Measurements from ENCODE around the gene NECTIN1. TPM values are rescaled to one million over a fixed set of nuclear protein-coding genes. Genes with fewer than 3 reads are reported as not detected.

NECTIN1 gene
- total RNA-seq, 1 donor from 2014 or later = 232 TPM

DNA sequence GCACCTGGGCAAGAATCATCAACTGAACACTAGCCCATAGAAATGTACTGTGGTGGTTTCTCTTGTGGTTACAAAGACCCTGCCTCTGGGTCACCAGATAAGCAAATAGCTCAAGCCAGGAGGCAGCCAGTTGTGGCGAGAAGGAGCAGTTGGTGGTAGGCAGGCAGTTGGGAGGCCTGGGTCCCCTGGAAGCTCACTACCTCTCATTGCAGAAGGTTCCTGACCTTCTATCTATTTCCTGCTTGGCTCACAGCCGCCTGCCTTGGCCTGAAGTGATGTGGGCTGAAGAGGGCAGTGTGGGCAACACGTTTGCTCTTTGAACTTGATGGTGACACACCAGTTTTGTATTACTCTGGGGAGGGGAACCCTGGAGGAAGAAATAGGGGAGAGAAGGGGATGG lies 34.7 kb downstream of the NECTIN1 start:
- no peak for DNase-seq (ENCODE audit: low spot score)

- no peak for DNase-seq (ENCODE audit: low spot score)
Measured at GRCh38 chr11:119693253-119693815, 35.7 kb downstream of the NECTIN1 start.

- DNase-seq (ENCODE audit: low spot score) = no peak
Measured at GRCh38 chr11:119692540-119692820, 36.5 kb downstream of the NECTIN1 start.

GRCh38 chr11:119691701-119692539 lies 37.1 kb downstream of the NECTIN1 start:
- DNase-seq (ENCODE audit: low spot score) = peak; percentile 90

DNA sequence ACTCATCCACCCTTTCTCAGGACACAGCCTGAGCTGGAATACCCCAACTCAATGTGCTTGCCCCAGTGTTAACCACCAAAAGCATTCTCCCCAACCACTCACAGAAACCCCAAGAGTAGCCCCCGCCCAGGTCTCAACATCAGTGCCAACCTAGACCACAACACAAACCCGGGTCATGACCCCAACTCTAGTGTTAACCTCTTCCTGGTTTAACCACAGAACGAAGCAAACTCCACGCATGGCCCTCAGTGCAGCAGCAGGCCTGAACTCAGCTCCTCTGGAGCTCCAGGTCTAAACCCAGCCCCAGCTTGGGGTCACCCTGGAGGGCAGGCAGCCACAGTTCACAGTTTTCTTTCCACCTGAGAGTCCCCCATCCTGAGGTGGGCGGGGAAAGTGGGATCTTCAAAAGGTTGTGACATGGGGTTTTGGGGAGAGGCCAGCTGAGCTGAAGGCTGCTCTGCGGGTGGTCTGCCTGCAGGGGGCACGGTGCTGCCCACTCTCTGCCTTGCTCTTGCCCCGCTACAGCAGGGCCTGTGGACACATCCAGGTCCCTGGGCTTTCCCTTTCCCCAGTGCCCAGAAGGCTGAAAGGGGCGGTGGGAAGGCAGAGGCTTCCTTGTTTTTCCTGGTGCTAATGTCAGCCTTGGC lies 37.9 kb downstream of the NECTIN1 start:
- no peak for DNase-seq (ENCODE audit: low spot score)

DNA sequence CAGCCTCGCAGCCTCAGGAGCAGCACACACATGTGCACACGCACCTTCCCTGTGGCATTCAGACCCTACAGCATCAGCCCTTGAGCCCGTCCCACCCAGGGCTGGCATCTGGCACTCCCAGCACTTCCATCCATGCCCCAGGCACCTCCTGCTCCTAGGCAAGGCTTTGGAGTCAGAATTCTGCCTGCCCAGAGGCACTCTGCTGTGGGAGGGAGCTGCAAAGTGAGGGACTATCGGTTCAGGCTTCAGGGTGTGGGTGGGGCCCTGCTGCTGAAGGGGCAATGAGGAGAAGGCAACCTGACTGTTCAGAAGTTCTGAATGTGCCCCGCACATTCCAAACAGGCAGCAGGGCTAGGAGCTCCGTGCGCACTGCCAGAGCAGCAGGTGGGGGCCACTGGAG lies 39.7 kb downstream of the NECTIN1 start:
- no peak for DNase-seq (ENCODE audit: low spot score)

GRCh38 chr11:119688356-119688755 lies 40.6 kb downstream of the NECTIN1 start:
- DNase-seq (ENCODE audit: low spot score) = no peak

DNA sequence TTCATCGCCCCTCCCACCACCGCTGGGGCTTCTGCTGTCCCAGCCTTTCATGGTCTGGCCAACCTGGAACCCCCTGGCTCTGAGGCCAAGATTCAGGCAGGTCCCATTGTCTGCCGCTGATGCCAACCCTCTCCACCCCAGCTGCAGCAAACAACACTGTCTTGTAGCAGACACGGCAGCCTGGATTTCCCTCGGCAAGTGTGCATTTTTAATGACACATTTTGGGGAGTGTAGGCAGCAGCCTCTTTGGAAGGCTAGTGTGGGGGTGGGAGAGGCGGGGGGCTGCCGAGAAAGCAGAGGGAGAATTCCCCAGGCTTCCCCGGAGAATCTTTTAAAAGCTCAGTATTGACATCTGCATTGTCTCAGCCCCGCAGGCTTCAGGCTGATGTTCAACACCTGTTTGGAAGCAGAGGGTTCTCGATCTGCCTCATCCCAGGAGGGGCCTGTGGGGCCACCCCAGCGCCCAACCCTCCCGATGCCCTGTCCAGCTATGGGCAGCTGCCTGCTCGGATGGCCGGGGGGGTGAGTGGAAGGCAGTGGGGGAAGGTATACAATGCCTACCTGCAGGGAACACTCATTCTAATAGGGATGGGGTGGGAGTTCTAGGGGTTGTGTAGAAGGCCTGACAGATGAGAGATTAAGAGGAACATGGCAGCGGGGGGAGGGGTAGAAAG lies 41.5 kb downstream of the NECTIN1 start:
- no peak for DNase-seq (ENCODE audit: low spot score)

- DNase-seq (ENCODE audit: low spot score) = no peak
Measured at GRCh38 chr11:119686177-119686882, 42.7 kb downstream of the NECTIN1 start.

DNA sequence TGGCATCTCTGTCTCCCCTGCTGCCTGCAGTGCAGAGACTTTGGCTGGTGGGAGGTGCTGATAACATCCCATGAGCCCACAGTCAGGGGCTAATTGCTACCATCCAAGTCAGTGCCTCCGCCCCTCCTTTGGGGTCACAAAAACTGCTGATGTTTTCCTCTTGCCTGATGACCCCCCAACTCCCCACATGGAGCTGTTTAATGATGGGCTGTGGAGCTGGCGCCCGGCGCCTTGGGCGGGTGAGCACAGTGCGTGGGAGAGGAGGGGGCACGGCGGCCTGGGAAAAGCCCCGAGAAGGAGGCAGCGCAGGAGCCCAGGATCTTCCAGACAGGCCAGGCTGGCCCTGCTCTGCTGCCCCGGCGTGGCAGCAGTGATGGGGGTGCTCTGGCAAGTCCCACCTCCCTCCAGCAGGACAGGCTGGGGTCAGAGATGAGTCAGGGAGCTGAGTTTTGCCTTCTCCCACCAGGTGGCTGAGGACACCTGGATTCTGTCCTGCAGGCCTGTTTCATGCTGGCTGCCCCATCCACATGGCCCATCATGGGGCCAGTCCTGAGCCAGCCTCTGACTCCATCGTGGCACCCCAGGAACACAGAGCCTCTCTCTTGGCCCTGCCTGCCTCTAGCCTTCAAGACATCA lies 43.8 kb downstream of the NECTIN1 start:
- DNase-seq (ENCODE audit: low spot score) = no peak

GRCh38 chr11:119684361-119685110 lies 44.5 kb downstream of the NECTIN1 start:
- DNase-seq (ENCODE audit: low spot score) = peak; percentile 75

- DNase-seq (ENCODE audit: low spot score) = peak; percentile 82
Measured at GRCh38 chr11:119683783-119684182, 45.2 kb downstream of the NECTIN1 start.

DNA sequence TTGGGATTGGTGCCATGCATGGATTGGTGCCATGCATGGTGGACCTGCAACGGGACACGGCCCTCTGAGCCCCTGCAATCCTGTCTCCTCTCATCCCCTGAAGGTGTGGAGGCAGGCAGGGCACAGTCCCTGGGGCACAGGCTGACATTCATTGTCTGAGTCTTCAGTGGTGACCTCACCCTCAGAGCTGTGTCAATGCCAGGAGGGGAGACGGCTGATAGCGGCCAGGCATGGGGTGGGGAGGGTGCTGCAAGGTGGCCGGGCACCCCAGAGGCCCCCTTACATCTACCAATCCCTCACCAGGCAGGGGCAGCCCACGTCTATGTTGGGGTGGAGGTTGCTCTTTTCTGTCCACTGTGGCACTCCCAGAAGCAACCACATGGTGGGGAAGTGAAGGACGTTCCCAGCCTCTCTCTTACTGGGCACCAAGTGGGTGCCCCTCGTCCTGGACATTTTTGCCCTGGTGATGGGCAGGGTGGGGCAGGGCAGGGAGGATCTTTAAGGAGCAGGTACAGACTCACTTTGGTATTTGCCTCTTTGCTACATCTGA lies 47.6 kb downstream of the NECTIN1 start:
- DNase-seq (ENCODE audit: low spot score) = no peak

- DNase-seq (ENCODE audit: low spot score) = no peak
Measured at GRCh38 chr11:119680541-119681360, 48.2 kb downstream of the NECTIN1 start.

GRCh38 chr11:119679346-119679745 lies 49.7 kb downstream of the NECTIN1 start:
- no peak for DNase-seq (ENCODE audit: low spot score)

DNA sequence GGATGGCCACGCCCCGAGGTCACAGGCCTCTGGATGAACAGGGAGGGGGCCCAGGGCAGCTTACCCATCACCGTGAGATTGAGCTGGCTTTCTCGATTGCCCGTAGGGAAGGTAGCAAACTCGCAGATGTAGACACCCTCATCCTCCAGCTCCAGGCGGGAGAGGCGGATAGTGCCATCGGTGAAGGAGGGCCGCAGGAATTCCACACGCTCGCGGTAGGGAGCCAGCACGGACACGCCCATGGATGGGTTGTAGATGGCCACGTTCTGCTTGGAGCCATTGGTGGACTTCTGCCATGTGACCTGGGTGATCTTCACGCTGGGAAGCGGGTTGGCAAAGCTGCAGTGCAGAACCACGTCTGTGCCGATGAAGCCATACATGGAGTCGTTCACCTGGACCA lies 50.6 kb downstream of the NECTIN1 start:
- no peak for DNase-seq (ENCODE audit: low spot score)

- DNase-seq (ENCODE audit: low spot score) = no peak
Measured at GRCh38 chr11:119677840-119678239, 51.2 kb downstream of the NECTIN1 start.

GRCh38 chr11:119676461-119677020 lies 52.5 kb downstream of the NECTIN1 start:
- no peak for DNase-seq (ENCODE audit: low spot score)

- DNase-seq (ENCODE audit: low spot score) = no peak
Measured at GRCh38 chr11:119673759-119674336, 55.2 kb downstream of the NECTIN1 start.
